ENCODE measurements around the gene C5orf47. TPM values are rescaled to one million over a fixed set of nuclear protein-coding genes. Genes with fewer than 3 reads are reported as not detected.

C5orf47 gene
- total RNA-seq, 1 experiment from 2014 or later: not detected

GRCh38 chr5:174044466-174045254 is 55.7 kb downstream of the C5orf47 start:
- Histone ChIP-seq H3K4me1 (ENCODE audit: control insufficient read depth, insufficient read depth, low read length) (no peaks in the 10 kb centered on the region), H3K36me3 (ENCODE audit: control insufficient read depth, insufficient read depth, low read length) (no peaks in the 10 kb centered on the region), H3K4me3 (ENCODE audit: low read depth in 2 of 2, low read length in 2 of 2) (no peak overlapping the region), H3K27ac (ENCODE audit: low read length) (no peak overlapping the region), H3K9me3 (ENCODE audit: control insufficient read depth, insufficient read depth, low read depth, low read length) (no peaks in the 10 kb centered on the region), H3K27me3 (ENCODE audit: control insufficient read depth, insufficient read depth, low read length) (peaks cover 5% of the 10 kb centered on the region; the same call in 1 of the 2 replicates)
- ATAC-seq (peak; percentile 46; the same call in 1 of the 2 replicates), DNase-seq (ENCODE audit: low read depth, low spot score) (no peak)
- no peak for TF ChIP-seq SIN3A (IDR thresholded peaks at IDR 0.05; ENCODE audit: borderline replicate concordance, insufficient read depth, low read depth, low read length)
- no peak for TF ChIP-seq TCF7L2 (IDR thresholded peaks at IDR 0.05; ENCODE audit: low read depth, low read length)
- no peak for TF ChIP-seq REST (IDR thresholded peaks at IDR 0.05; ENCODE audit: insufficient read depth in 1 of 2, low read depth in 2 of 2, low read length in 1 of 2)
- ChIA-PET POLR2A (no interaction called here), CTCF (interaction anchor here (1.0 to 1.1 kb wide), 4 partner anchors 9 to 272 kb away, joined by 3 to 21 read pairs (median 6); no protein-coding TSS in a partner anchor)
- intact Hi-C loops (cut with micrococcal nuclease; ENCODE audit: unreplicated experiment) (loop anchor here (2.0 kb wide), 1 partner anchor 268 kb away; no protein-coding TSS in a partner anchor), in situ Hi-C loops (cut with HindIII; ENCODE audit: low pct_unique_long_range_greater_than_20kb, low sequenced_read_pairs) (no loop called here)
- no TSS peak for BruUV-seq (replicated peaks)

GRCh38 chr5:174045470-174046025 is 56.6 kb downstream of the C5orf47 start, which contains the start of gene NSG2:
NSG2 (plus strand) TSS chr5:174045706; CDS start chr5:174046756, 1,050 bp downstream.
- Histone ChIP-seq H3K4me3 (ENCODE audit: low read depth in 2 of 2, low read length in 2 of 2) (no peak within 1 kb of the TSS; a peak in 1 of 4 replicates), H3K36me3 (ENCODE audit: control insufficient read depth, insufficient read depth, low read length) (no peaks in the 10 kb centered on the region), H3K27me3 (ENCODE audit: control insufficient read depth, insufficient read depth, low read length) (peaks cover 5% of the 10 kb centered on the region; the same call in 1 of the 2 replicates), H3K9me3 (ENCODE audit: control insufficient read depth, insufficient read depth, low read depth, low read length) (no peaks in the 10 kb centered on the region), H3K4me1 (ENCODE audit: control insufficient read depth, insufficient read depth, low read length) (no peaks in the 10 kb centered on the region), H3K27ac (ENCODE audit: low read length) (no peak within 1 kb of the TSS)
- TF ChIP-seq POLR2AphosphoS5 (IDR thresholded peaks at IDR 0.05; ENCODE audit: low read depth, low read length): no peak
- peak; percentile 47; the same call in 1 of the 2 replicates for TF ChIP-seq TCF7L2 (IDR thresholded peaks at IDR 0.05; ENCODE audit: low read depth, low read length)
- peak; percentile 94 to 99 for TF ChIP-seq REST (IDR thresholded peaks at IDR 0.05; ENCODE audit: insufficient read depth in 1 of 2, low read depth in 2 of 2, low read length in 1 of 2)
- peak; percentile 78 for TF ChIP-seq CTCF (IDR thresholded peaks at IDR 0.05)
- ChIA-PET POLR2A (no interaction called here), CTCF (interaction anchor here (0.7 to 1.1 kb wide), 5 partner anchors 9 to 271 kb away, joined by 3 to 21 read pairs (median 4); no protein-coding TSS in a partner anchor)
- intact Hi-C loops (cut with micrococcal nuclease; ENCODE audit: unreplicated experiment): loop anchor here (2.0 kb wide), 1 partner anchor 267 kb away; no protein-coding TSS in a partner anchor
- BruUV-seq (replicated peaks): no TSS peak
- ATAC-seq: peak; percentile 100
- peak; percentile 38 for DNase-seq (ENCODE audit: low read depth, low spot score)
- in situ Hi-C loops (cut with HindIII; ENCODE audit: low pct_unique_long_range_greater_than_20kb, low sequenced_read_pairs): no loop called here
